ENCODE data around the gene CFAP119.

The CFAP119 gene

GRCh38 chr16:30785126-30786106 is 23.6 kb upstream of the CFAP119 start:
- H3K27me3 ChIP-seq (ENCODE audit: low read length) = no peaks in the 10 kb centered on the region
- no peak overlapping the region for H3K27ac ChIP-seq (ENCODE audit: low read depth, low read length)
- H4K20me1 ChIP-seq (ENCODE audit: low read depth, low read length) = no peaks in the 10 kb centered on the region
- no peak overlapping the region for H3K4me3 ChIP-seq (ENCODE audit: insufficient read depth, low read length, poor library complexity, severe bottlenecking)
- H2AFZ ChIP-seq (ENCODE audit: low read depth, low read length, severe bottlenecking) = no peak overlapping the region
- TF ChIP-seq CTCF (IDR thresholded peaks at IDR 0.05; ENCODE audit: insufficient read depth, low read length, poor library complexity, severe bottlenecking) (no peak), EZH2phosphoT487 (conservative IDR thresholded peaks at IDR 0.05; ENCODE audit: low read length) (no peak)
- no peaks in the 10 kb centered on the region for H3K36me3 ChIP-seq (ENCODE audit: low read length)
- no peaks in the 10 kb centered on the region for H3K79me2 ChIP-seq (ENCODE audit: insufficient read depth, low read length)
- H3K9me2 ChIP-seq (replicated peaks; ENCODE audit: insufficient read depth, low read length) = no peaks in the 10 kb centered on the region
- no peaks in the 10 kb centered on the region for H3K9me3 ChIP-seq (ENCODE audit: insufficient read depth, low read length)
- no peaks in the 10 kb centered on the region for H3F3A ChIP-seq (ENCODE audit: insufficient read depth)
- no peak overlapping the region for H3K4me2 ChIP-seq (ENCODE audit: low read depth, low read length, poor library complexity, severe bottlenecking)
- H3K9ac ChIP-seq (ENCODE audit: low read length) = no peak overlapping the region

- Histone ChIP-seq H3K36me3 (ENCODE audit: low read length) (no peaks in the 10 kb centered on the region), H4K20me1 (ENCODE audit: low read depth, low read length) (no peaks in the 10 kb centered on the region), H3K9me3 (ENCODE audit: insufficient read depth, low read length) (no peaks in the 10 kb centered on the region), H3K27me3 (ENCODE audit: low read length) (no peaks in the 10 kb centered on the region), H2AFZ (ENCODE audit: low read depth, low read length, severe bottlenecking) (no peak overlapping the region), H3K4me2 (ENCODE audit: low read depth, low read length, poor library complexity, severe bottlenecking) (no peak overlapping the region), H3K79me2 (ENCODE audit: insufficient read depth, low read length) (no peaks in the 10 kb centered on the region), H3K4me3 (ENCODE audit: insufficient read depth, low read length, poor library complexity, severe bottlenecking) (no peak overlapping the region), H3K9ac (ENCODE audit: low read length) (no peak overlapping the region), H3F3A (ENCODE audit: insufficient read depth) (no peaks in the 10 kb centered on the region), H3K27ac (ENCODE audit: low read depth, low read length) (no peak overlapping the region), H3K9me2 (replicated peaks; ENCODE audit: insufficient read depth, low read length) (no peaks in the 10 kb centered on the region)
- TF ChIP-seq CTCF (IDR thresholded peaks at IDR 0.05; ENCODE audit: insufficient read depth, low read length, poor library complexity, severe bottlenecking) (no peak), EZH2phosphoT487 (conservative IDR thresholded peaks at IDR 0.05; ENCODE audit: low read length) (no peak)
These were observed 22.4 kb upstream of the CFAP119 start for GRCh38 chr16:30784215-30784614.

GRCh38 chr16:30783280-30784109 is 21.6 kb upstream of the CFAP119 start:
- H3K9ac ChIP-seq (ENCODE audit: low read length) = no peak overlapping the region
- no peaks in the 10 kb centered on the region for H3F3A ChIP-seq (ENCODE audit: insufficient read depth)
- TF ChIP-seq EZH2phosphoT487 (conservative IDR thresholded peaks at IDR 0.05; ENCODE audit: low read length) (no peak), CTCF (IDR thresholded peaks at IDR 0.05; ENCODE audit: insufficient read depth, low read length, poor library complexity, severe bottlenecking) (no peak)
- H3K79me2 ChIP-seq (ENCODE audit: insufficient read depth, low read length) = no peaks in the 10 kb centered on the region
- no peaks in the 10 kb centered on the region for H3K9me2 ChIP-seq (replicated peaks; ENCODE audit: insufficient read depth, low read length)
- H3K27ac ChIP-seq (ENCODE audit: low read depth, low read length) = no peak overlapping the region
- H3K36me3 ChIP-seq (ENCODE audit: low read length) = no peaks in the 10 kb centered on the region
- no peaks in the 10 kb centered on the region for H3K9me3 ChIP-seq (ENCODE audit: insufficient read depth, low read length)
- H3K4me2 ChIP-seq (ENCODE audit: low read depth, low read length, poor library complexity, severe bottlenecking) = no peak overlapping the region
- H2AFZ ChIP-seq (ENCODE audit: low read depth, low read length, severe bottlenecking) = no peak overlapping the region
- H3K4me3 ChIP-seq (ENCODE audit: insufficient read depth, low read length, poor library complexity, severe bottlenecking) = no peak overlapping the region
- H4K20me1 ChIP-seq (ENCODE audit: low read depth, low read length) = no peaks in the 10 kb centered on the region
- no peaks in the 10 kb centered on the region for H3K27me3 ChIP-seq (ENCODE audit: low read length)

Data from SU-DHL-6 (cell line).